ENCODE results near the gene PTK7. TPM values are rescaled to one million over a fixed set of nuclear protein-coding genes. Genes with fewer than 3 reads are reported as not detected.

The PTK7 gene
- total RNA-seq, 1 experiment from 2014 or later, result 66.0 TPM

GRCh38 chr6:43074847-43075669, 1.1 kb upstream of the PTK7 start:
- CTCF ChIA-PET, result interaction anchor here (0.6 to 1.7 kb wide), 2 partner anchors 69 to 1798 kb away, joined by 3 read pairs; no protein-coding TSS in a partner anchor
- peak overlapping the region; percentile 86 for H3K4me3 Mint-ChIP-seq (ENCODE audit: low read depth, unreplicated experiment)
- TF ChIP-seq CTCF (IDR thresholded peaks at IDR 0.05; ENCODE audit: unreplicated experiment), result no peak
- DNase-seq, result no peak
- intact Hi-C loops (cut with micrococcal nuclease; ENCODE audit: unreplicated experiment), result no loop called here
- H3K27ac Mint-ChIP-seq (ENCODE audit: unreplicated experiment), result no peak overlapping the region
- no peaks in the 10 kb centered on the region for H3K27me3 Mint-ChIP-seq (ENCODE audit: unreplicated experiment)
- H3K4me1 Mint-ChIP-seq (ENCODE audit: low read depth, unreplicated experiment), result peaks cover 14% of the 10 kb centered on the region
- H3K9me3 Mint-ChIP-seq (ENCODE audit: low read depth, unreplicated experiment), result no peaks in the 10 kb centered on the region
- peaks cover 12% of the 10 kb centered on the region for H3K36me3 Mint-ChIP-seq (ENCODE audit: insufficient read depth, unreplicated experiment)
- BruUV-seq (replicated peaks), result no TSS peak

GRCh38 chr6:43076464-43077332, 584 bp downstream of the PTK7 start:
- no TSS peak for BruUV-seq (replicated peaks)
- Mint-ChIP-seq H3K27ac (ENCODE audit: unreplicated experiment) (no peak overlapping the region), H3K4me1 (ENCODE audit: low read depth, unreplicated experiment) (peaks cover 14% of the 10 kb centered on the region), H3K36me3 (ENCODE audit: insufficient read depth, unreplicated experiment) (peaks cover 17% of the 10 kb centered on the region), H3K9me3 (ENCODE audit: low read depth, unreplicated experiment) (no peaks in the 10 kb centered on the region), H3K27me3 (ENCODE audit: unreplicated experiment) (no peaks in the 10 kb centered on the region), H3K4me3 (ENCODE audit: low read depth, unreplicated experiment) (peak overlapping the region; percentile 86)
- TF ChIP-seq CTCF (IDR thresholded peaks at IDR 0.05; ENCODE audit: unreplicated experiment), result no peak
- peak; percentile 47 for DNase-seq
- intact Hi-C loops (cut with micrococcal nuclease; ENCODE audit: unreplicated experiment), result no loop called here
- CTCF ChIA-PET, result interaction anchor here (0.6 to 2.5 kb wide), 4 partner anchors 20 to 67 kb away, joined by 3 to 7 read pairs (median 6); no protein-coding TSS in a partner anchor

- Mint-ChIP-seq H3K27me3 (ENCODE audit: unreplicated experiment) (no peaks in the 10 kb centered on the region), H3K4me3 (ENCODE audit: low read depth, unreplicated experiment) (peak overlapping the region; percentile 86), H3K36me3 (ENCODE audit: insufficient read depth, unreplicated experiment) (peaks cover 17% of the 10 kb centered on the region), H3K4me1 (ENCODE audit: low read depth, unreplicated experiment) (peaks cover 14% of the 10 kb centered on the region), H3K27ac (ENCODE audit: unreplicated experiment) (no peak overlapping the region), H3K9me3 (ENCODE audit: low read depth, unreplicated experiment) (no peaks in the 10 kb centered on the region)
- intact Hi-C loops (cut with micrococcal nuclease; ENCODE audit: unreplicated experiment), result no loop called here
- TF ChIP-seq CTCF (IDR thresholded peaks at IDR 0.05; ENCODE audit: unreplicated experiment), result no peak
- no peak for DNase-seq
- BruUV-seq (replicated peaks), result no TSS peak
- CTCF ChIA-PET, result interaction anchor here (2.5 kb wide), 1 partner anchor 53 kb away, joined by 7 read pairs; no protein-coding TSS in a partner anchor
These were observed 1.3 kb downstream of the PTK7 start for GRCh38 chr6:43077333-43077809.

- intact Hi-C loops (cut with micrococcal nuclease; ENCODE audit: unreplicated experiment), result no loop called here
- TF ChIP-seq CTCF (IDR thresholded peaks at IDR 0.05; ENCODE audit: unreplicated experiment), result no peak
- Mint-ChIP-seq H3K4me3 (ENCODE audit: low read depth, unreplicated experiment) (peak overlapping the region; percentile 86), H3K36me3 (ENCODE audit: insufficient read depth, unreplicated experiment) (peaks cover 17% of the 10 kb centered on the region), H3K27me3 (ENCODE audit: unreplicated experiment) (no peaks in the 10 kb centered on the region), H3K9me3 (ENCODE audit: low read depth, unreplicated experiment) (no peaks in the 10 kb centered on the region), H3K4me1 (ENCODE audit: low read depth, unreplicated experiment) (peaks cover 14% of the 10 kb centered on the region), H3K27ac (ENCODE audit: unreplicated experiment) (no peak overlapping the region)
- no peak for DNase-seq
- CTCF ChIA-PET, result interaction anchor here (2.5 kb wide), 1 partner anchor 52 kb away, joined by 7 read pairs; no protein-coding TSS in a partner anchor
- no TSS peak for BruUV-seq (replicated peaks)
These were observed 1.9 kb downstream of the PTK7 start for GRCh38 chr6:43077981-43078511.

Measured in Calu3 (cell line).